HFFc6 (cell line): ENCODE data around the gene ACAT2. TPM values are rescaled to one million over a fixed set of nuclear protein-coding genes. Genes with fewer than 3 reads are reported as not detected.
A peak's percentile ranks its signal among the peaks of the same experiment; 100 is the strongest.
"Not testable (repeated sequence)": the region's sequence is repeated elsewhere in the genome, so short reads cannot be mapped to it uniquely, and the experiment has no call there.

Source experiments
- DNase-seq: peaks from one replicate; pipeline ENCODE4 v3.0.0-alpha.2; 2018
- H3K27ac Mint-ChIP-seq: 2 replicates; pipeline ENCODE4 v1.8.0; 2020; ENCODE audit warnings: mild to moderate bottlenecking, mixed read lengths
- H3K27me3 Mint-ChIP-seq: 2 replicates; pipeline ENCODE4 v1.8.0; 2021; ENCODE audit warnings: mild to moderate bottlenecking, moderate library complexity, mixed read lengths; ENCODE audit not compliant: insufficient read depth
- H3K36me3 Mint-ChIP-seq: 2 replicates; pipeline ENCODE4 v1.8.0; 2021; ENCODE audit warnings: low read depth, mixed read lengths
- H3K4me1 Mint-ChIP-seq: 2 replicates; pipeline ENCODE4 v1.8.0; 2020; ENCODE audit warnings: low read depth, mixed read lengths
- H3K4me3 Mint-ChIP-seq: 2 replicates; pipeline ENCODE4 v1.8.0; 2020; ENCODE audit warnings: mild to moderate bottlenecking, moderate library complexity, mixed read lengths
- H3K9me3 Mint-ChIP-seq: 2 replicates; pipeline ENCODE4 v1.8.0; 2020; ENCODE audit warnings: mild to moderate bottlenecking, mixed read lengths
- CTCF ChIP-seq: fragments of 200-600 bp; sonication (generic); IDR thresholded peaks from 2 replicates; pipeline ENCODE4 v1.5.0; 2021; ENCODE audit warnings: antibody characterized with exemption, mild to moderate bottlenecking
- total RNA-seq, 6 experiments: library from RNA; stranded (reverse); fragmentation: NEBNext Ultra II Directional; extraction: Animal tissue kit (Norgen Biotek cat#: 25700); gene quantifications; 2 replicates in 1 of 6; 3 replicates in 5 of 6; pipeline ENCODE4 v1.2.3, GENCODE V29; 2021

ACAT2 gene
- total RNA-seq, 6 experiments from 2014 or later = 25.6 to 39.9 (median 38.7) TPM

- Mint-ChIP-seq H3K9me3 (no peaks in the 10 kb centered on the region), H3K4me1 (peaks cover 9% of the 10 kb centered on the region; the same call in 1 of the 2 replicates), H3K27me3 (no peaks in the 10 kb centered on the region), H3K4me3 (no peak overlapping the region), H3K36me3 (peaks cover 15% of the 10 kb centered on the region), H3K27ac (no peak overlapping the region)
- no peak for TF ChIP-seq CTCF
- DNase-seq = no peak
Measured at GRCh38 chr6:159736908-159737307, 24.9 kb upstream of the ACAT2 start.

GRCh38 chr6:159739341-159739740, 22.5 kb upstream of the ACAT2 start:
- Mint-ChIP-seq H3K27me3 (no peaks in the 10 kb centered on the region), H3K9me3 (no peaks in the 10 kb centered on the region), H3K36me3 (peaks cover 19% of the 10 kb centered on the region), H3K4me3 (no peak overlapping the region), H3K27ac (no peak overlapping the region), H3K4me1 (peaks cover 5% of the 10 kb centered on the region; the same call in 1 of the 2 replicates)
- DNase-seq = no peak
- no peak for TF ChIP-seq CTCF

GRCh38 chr6:159742165-159742564, 19.7 kb upstream of the ACAT2 start:
- DNase-seq = no peak
- H3K9me3 Mint-ChIP-seq = no peaks in the 10 kb centered on the region
- H3K4me1 Mint-ChIP-seq = peaks cover 5% of the 10 kb centered on the region; the same call in 1 of the 2 replicates
- no peak for TF ChIP-seq CTCF
- peaks cover 38% of the 10 kb centered on the region for H3K36me3 Mint-ChIP-seq
- no peak overlapping the region for H3K4me3 Mint-ChIP-seq
- H3K27ac Mint-ChIP-seq = peak overlapping the region; percentile 40; the same call in 1 of the 2 replicates
- H3K27me3 Mint-ChIP-seq = no peaks in the 10 kb centered on the region

- H3K27me3 Mint-ChIP-seq = no peaks in the 10 kb centered on the region
- H3K36me3 Mint-ChIP-seq = peaks cover 47% of the 10 kb centered on the region
- no peak overlapping the region for H3K4me3 Mint-ChIP-seq
- TF ChIP-seq CTCF = no peak
- no peak overlapping the region for H3K27ac Mint-ChIP-seq
- H3K4me1 Mint-ChIP-seq = 0 out of 2 replicates have a peak, but pooled peaks cover 4% of the 10 kb centered on the region
- DNase-seq = no peak
- no peaks in the 10 kb centered on the region for H3K9me3 Mint-ChIP-seq
Measured at GRCh38 chr6:159745081-159745480, 16.8 kb upstream of the ACAT2 start.

GRCh38 chr6:159746759-159747158, 15.1 kb upstream of the ACAT2 start:
- no peak overlapping the region for H3K4me3 Mint-ChIP-seq
- H3K4me1 Mint-ChIP-seq = no peaks in the 10 kb centered on the region
- H3K9me3 Mint-ChIP-seq = no peaks in the 10 kb centered on the region
- TF ChIP-seq CTCF = no peak
- no peak overlapping the region for H3K27ac Mint-ChIP-seq
- DNase-seq = no peak
- H3K36me3 Mint-ChIP-seq = peaks cover 35% of the 10 kb centered on the region
- no peaks in the 10 kb centered on the region for H3K27me3 Mint-ChIP-seq

- DNase-seq, H3K27ac Mint-ChIP-seq, H3K4me3 Mint-ChIP-seq, H3K9me3 Mint-ChIP-seq, H3K27me3 Mint-ChIP-seq, H3K4me1 Mint-ChIP-seq: not testable (repeated sequence)
- H3K36me3 Mint-ChIP-seq = peaks cover 35% of the 10 kb centered on the region
Measured at GRCh38 chr6:159748127-159748526, 13.7 kb upstream of the ACAT2 start.
